Measurements from ENCODE around the gene FBN2. TPM values are rescaled to one million over a fixed set of nuclear protein-coding genes. Genes with fewer than 3 reads are reported as not detected.

The FBN2 gene
- total RNA-seq, 1 donor from 2014 or later: 25.2 TPM

- H3K4me3 ChIP-seq (ENCODE audit: low read depth, low read length): no peak overlapping the region
- no peak for DNase-seq (ENCODE audit: low read depth)
- H3K27me3 ChIP-seq (ENCODE audit: control insufficient read depth, insufficient read depth, low read length): no peaks in the 10 kb centered on the region
- no peaks in the 10 kb centered on the region for H3K36me3 ChIP-seq (ENCODE audit: control insufficient read depth, insufficient read depth, low read length)
- no peak for TF ChIP-seq CTCF (IDR thresholded peaks at IDR 0.05; ENCODE audit: insufficient read depth, low read length, poor library complexity, severe bottlenecking)
Observed at GRCh38 chr5:128551476-128551875, 13.4 kb upstream of the FBN2 start.

- no peaks in the 10 kb centered on the region for H3K27me3 ChIP-seq (ENCODE audit: control insufficient read depth, insufficient read depth, low read length)
- H3K36me3 ChIP-seq (ENCODE audit: control insufficient read depth, insufficient read depth, low read length): no peaks in the 10 kb centered on the region
- no peak overlapping the region for H3K4me3 ChIP-seq (ENCODE audit: low read depth, low read length)
- no peak for DNase-seq (ENCODE audit: low read depth)
- no peak for TF ChIP-seq CTCF (IDR thresholded peaks at IDR 0.05; ENCODE audit: insufficient read depth, low read length, poor library complexity, severe bottlenecking)
Observed at GRCh38 chr5:128549496-128549895, 11.5 kb upstream of the FBN2 start.

- Histone ChIP-seq H3K36me3 (ENCODE audit: control insufficient read depth, insufficient read depth, low read length) (no peaks in the 10 kb centered on the region), H3K27me3 (ENCODE audit: control insufficient read depth, insufficient read depth, low read length) (no peaks in the 10 kb centered on the region), H3K4me3 (ENCODE audit: low read depth, low read length) (no peak overlapping the region)
- no peak for DNase-seq (ENCODE audit: low read depth)
- no peak for TF ChIP-seq CTCF (IDR thresholded peaks at IDR 0.05; ENCODE audit: insufficient read depth, low read length, poor library complexity, severe bottlenecking)
Observed at GRCh38 chr5:128546658-128547281, 8.7 kb upstream of the FBN2 start.

- no peak for DNase-seq (ENCODE audit: low read depth)
- Histone ChIP-seq H3K36me3 (ENCODE audit: control insufficient read depth, insufficient read depth, low read length) (no peaks in the 10 kb centered on the region), H3K4me3 (ENCODE audit: low read depth, low read length) (no peak overlapping the region), H3K27me3 (ENCODE audit: control insufficient read depth, insufficient read depth, low read length) (peaks cover 6% of the 10 kb centered on the region)
- TF ChIP-seq CTCF (IDR thresholded peaks at IDR 0.05; ENCODE audit: insufficient read depth, low read length, poor library complexity, severe bottlenecking): no peak
Observed at GRCh38 chr5:128541385-128541784, 3.3 kb upstream of the FBN2 start.

- DNase-seq (ENCODE audit: low read depth): no peak
- no peak for TF ChIP-seq CTCF (IDR thresholded peaks at IDR 0.05; ENCODE audit: insufficient read depth, low read length, poor library complexity, severe bottlenecking)
- H3K4me3 ChIP-seq (ENCODE audit: low read depth, low read length): peak overlapping the region; percentile 55
- H3K36me3 ChIP-seq (ENCODE audit: control insufficient read depth, insufficient read depth, low read length): no peaks in the 10 kb centered on the region
- H3K27me3 ChIP-seq (ENCODE audit: control insufficient read depth, insufficient read depth, low read length): peaks cover 6% of the 10 kb centered on the region
Observed at GRCh38 chr5:128539038-128539429, 989 bp upstream of the FBN2 start.

Measured in kidney epithelial cell (primary cell).